ENCODE results near the gene DRP2.
A peak's percentile ranks its signal among the peaks of the same experiment; 100 is the strongest.
"Not testable (repeated sequence)": the region's sequence is repeated elsewhere in the genome, so short reads cannot be mapped to it uniquely, and the experiment has no call there.

The DRP2 gene

GRCh38 chrX:101219116-101219863 lies at the start of gene DRP2:
Gene DRP2 (plus strand): TSS chrX:101219786. CDS start chrX:101231648, 11,862 bp downstream.
- DNase-seq, result no peak

- no peak for DNase-seq
Observed at GRCh38 chrX:101171883-101172400, 47.6 kb upstream of the DRP2 start.

GRCh38 chrX:101176439-101176838 lies 43.1 kb upstream of the DRP2 start:
- DNase-seq, result no peak

- DNase-seq, result not testable (repeated sequence)
Observed at GRCh38 chrX:101184876-101185275, 34.7 kb upstream of the DRP2 start.

GRCh38 chrX:101187961-101188360 lies 31.6 kb upstream of the DRP2 start:
- DNase-seq, result not testable (repeated sequence)

GRCh38 chrX:101190736-101191135 lies 28.9 kb upstream of the DRP2 start:
- no peak for DNase-seq

- no peak for DNase-seq
Observed at GRCh38 chrX:101191217-101191750, 28.3 kb upstream of the DRP2 start.

GRCh38 chrX:101195442-101196173 lies 24.0 kb upstream of the DRP2 start:
- no peak for DNase-seq

GRCh38 chrX:101203761-101204351 lies 15.7 kb upstream of the DRP2 start:
- no peak for DNase-seq

- peak; percentile 10 for DNase-seq
Observed at GRCh38 chrX:101206471-101206870, 13.1 kb upstream of the DRP2 start.

- DNase-seq, result no peak
Observed at GRCh38 chrX:101208152-101208905, 11.3 kb upstream of the DRP2 start.

GRCh38 chrX:101210630-101211029 lies 9.0 kb upstream of the DRP2 start:
- no peak for DNase-seq

- no peak for DNase-seq
Observed at GRCh38 chrX:101217689-101218088, 1.9 kb upstream of the DRP2 start.

GRCh38 chrX:101219864-101220346 lies 319 bp downstream of the DRP2 start:
- no peak for DNase-seq

- DNase-seq, result no peak
Observed at GRCh38 chrX:101220662-101221260, 1.2 kb downstream of the DRP2 start.

- DNase-seq, result no peak
Observed at GRCh38 chrX:101223226-101223625, 3.6 kb downstream of the DRP2 start.

- no peak for DNase-seq
Observed at GRCh38 chrX:101229170-101229569, 9.6 kb downstream of the DRP2 start.

- no peak for DNase-seq
Observed at GRCh38 chrX:101230636-101231035, 11.1 kb downstream of the DRP2 start.

- DNase-seq, result no peak
Observed at GRCh38 chrX:101231080-101231479, 11.5 kb downstream of the DRP2 start.

GRCh38 chrX:101232316-101232715 lies 12.7 kb downstream of the DRP2 start:
- no peak for DNase-seq

GRCh38 chrX:101237041-101237440 lies 17.5 kb downstream of the DRP2 start:
- no peak for DNase-seq

GRCh38 chrX:101241531-101241930 lies 21.9 kb downstream of the DRP2 start:
- no peak for DNase-seq
